SHP77 (cell line): Measurements from ENCODE around the gene GPR107.
A peak's percentile ranks its signal among the peaks of the same experiment; 100 is the strongest.

Experiments
- DNase-seq, 2 experiments: peaks; one replicate each; lab custom pipeline; 2025; lab: John Stamatoyannopoulos, UW

The GPR107 gene

DNA sequence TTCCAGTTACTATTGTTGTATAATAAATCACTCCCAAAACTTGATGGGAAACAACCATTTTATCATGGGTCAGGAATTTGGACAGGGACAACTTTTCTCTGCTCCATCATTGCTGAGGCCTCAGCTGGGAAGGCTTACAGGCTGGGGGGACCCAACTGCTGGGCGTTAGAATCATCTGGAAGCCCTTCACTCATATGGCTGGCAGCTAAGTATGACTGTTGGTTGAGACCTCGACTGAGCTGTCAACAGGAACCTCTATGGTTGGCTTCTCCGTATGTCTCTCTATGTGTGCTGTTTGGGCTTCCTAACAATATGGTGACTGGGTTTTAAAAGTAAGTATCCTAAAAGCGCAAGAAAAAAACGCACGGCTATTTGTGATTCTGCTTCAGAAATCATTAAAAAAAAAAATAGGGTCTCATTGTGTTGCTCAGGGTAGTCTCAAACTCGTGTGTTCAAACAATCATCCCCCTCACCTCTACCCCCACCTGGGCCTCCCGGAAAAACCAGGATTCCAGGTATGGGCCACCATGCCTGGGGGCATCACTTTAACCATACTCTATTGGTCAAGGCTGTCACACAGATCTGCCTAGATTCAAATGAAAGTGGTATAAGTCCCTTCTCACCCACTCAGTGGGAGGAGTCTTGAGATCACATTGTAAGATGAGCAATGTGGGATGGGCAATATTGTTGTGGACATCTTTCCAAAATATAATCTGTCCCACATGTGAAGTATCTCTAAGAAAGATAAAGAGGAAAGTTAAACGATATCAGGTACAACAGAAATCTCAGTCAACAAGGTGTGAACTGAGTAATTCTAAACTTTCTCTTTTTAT is 26.0 kb upstream of the GPR107 start:
- DNase-seq = no peak

DNA sequence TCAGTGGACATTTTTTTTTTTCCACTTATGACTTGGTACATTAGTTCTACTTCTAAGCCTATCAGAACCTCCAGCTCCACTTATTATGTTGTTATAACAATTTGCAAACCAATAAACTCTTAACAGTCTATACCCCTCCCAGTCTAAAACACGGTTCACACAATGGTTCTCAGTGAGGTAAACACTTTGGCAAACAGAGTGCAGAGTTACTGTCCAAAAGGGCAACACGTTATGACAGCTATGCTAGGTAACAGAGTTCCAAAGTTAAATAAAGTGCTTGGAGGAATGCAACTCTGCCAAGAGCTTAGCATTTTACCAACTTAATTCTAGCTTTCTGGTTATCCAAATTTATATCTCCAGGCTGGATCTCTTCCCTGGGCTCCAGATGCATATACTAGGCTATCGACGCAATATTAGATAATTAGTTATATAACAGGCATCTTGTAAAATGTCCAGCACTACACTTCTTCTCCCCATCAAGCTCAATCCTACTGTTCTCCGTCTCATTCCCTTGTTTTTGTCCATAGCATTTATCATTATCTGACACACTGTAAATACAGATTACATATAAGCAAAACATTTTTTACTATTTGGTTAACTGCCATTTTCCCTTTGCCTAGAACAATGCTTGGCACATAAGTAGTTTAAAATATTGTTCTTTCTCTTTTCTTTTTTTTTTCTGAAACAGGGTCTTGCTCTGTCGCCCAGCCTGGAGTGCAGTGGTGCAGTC is 25.0 kb upstream of the GPR107 start:
- DNase-seq = no peak

GRCh38 chr9:130029223-130029973 is 24.3 kb upstream of the GPR107 start:
- no peak for DNase-seq

GRCh38 chr9:130030651-130031127 is 23.0 kb upstream of the GPR107 start:
- no peak for DNase-seq

DNA sequence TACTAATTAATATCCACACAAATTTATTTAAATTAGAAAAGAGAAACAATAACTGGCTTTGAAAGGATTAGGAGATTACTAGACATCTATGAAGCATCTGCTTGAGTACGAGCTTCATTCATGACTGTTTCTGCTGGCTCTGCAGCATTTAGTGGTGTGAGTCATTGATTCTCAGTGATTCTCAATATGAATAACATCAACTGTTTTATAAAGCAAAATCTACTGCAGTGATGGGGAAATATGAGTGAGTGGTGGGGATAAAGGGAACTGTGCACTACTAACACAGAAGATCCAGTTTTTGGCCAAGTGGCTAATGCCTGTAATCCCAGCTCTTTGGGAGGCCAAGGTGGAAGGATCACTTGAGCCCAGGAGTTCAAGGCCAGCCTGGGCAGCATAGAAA is 19.1 kb upstream of the GPR107 start:
- no peak for DNase-seq

- no peak for DNase-seq
Measured at GRCh38 chr9:130036099-130036498, 17.6 kb upstream of the GPR107 start.

GRCh38 chr9:130039528-130040147 is 14.1 kb upstream of the GPR107 start:
- no peak for DNase-seq

DNA sequence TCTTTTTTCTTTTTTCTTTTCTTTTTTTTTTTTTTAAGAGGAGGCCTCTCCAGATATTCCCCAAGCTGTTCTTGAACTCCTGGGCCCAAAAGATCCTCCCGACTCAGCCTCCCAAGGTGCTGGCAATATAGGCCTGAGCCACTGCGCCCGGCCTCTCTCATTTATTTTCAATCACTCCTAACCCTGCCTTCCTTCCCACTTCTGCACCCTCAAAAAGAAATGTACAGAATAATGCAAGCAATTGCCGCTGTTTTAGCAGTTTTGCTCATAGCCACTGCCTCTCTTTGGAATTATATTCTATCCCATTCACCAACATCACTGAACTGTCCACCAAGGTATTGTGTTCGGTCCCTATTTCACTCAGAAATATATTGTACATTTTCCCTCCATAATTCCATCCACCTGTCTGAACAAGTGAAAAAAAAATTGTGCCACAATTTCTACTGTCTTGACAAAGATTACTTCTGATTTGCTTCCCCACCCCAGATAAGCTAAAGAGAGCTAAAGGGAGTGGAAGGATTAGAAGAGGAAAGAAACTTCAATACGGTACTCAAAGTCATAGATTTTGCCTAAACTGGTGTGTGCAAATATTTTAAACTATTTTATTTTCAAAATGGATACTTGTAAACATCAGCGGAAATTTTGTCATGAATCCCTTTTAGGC is 12.6 kb upstream of the GPR107 start:
- DNase-seq = no peak

DNA sequence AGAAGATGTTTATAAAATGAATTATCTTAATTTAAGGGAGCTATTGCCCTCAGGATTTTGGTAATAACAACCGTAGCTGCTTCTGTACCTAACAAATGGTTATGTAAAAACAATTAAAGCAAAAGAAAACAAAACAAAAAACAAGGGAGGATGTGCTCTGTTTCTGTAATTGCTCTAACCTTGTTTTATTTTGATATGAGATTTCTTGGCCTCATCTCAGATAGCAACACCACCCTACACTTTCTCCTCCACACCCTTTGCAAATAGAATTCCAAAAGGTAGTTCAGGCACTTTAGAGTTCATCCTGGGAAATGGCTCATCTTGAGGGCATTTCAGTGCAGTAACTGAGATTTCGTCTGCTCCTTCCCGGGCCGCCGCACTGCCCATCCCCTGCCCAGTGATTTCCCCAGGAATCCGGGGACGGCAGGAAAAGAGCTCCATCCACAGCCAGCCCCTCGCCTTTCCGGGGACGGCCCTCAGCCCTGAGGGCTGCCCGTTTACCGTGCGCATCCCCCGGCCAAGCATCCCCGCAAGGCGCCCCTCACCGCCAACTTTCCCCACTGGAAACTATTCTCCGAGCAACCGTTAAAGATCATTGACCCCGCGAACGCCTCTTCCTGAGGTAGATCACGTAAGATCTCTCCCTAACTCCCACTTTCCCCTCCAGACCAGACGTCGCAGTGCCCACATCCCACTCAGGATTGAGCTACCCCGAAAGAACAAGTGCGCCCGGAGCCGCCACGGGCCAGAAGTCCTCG is 11.9 kb upstream of the GPR107 start:
- DNase-seq = no peak

DNA sequence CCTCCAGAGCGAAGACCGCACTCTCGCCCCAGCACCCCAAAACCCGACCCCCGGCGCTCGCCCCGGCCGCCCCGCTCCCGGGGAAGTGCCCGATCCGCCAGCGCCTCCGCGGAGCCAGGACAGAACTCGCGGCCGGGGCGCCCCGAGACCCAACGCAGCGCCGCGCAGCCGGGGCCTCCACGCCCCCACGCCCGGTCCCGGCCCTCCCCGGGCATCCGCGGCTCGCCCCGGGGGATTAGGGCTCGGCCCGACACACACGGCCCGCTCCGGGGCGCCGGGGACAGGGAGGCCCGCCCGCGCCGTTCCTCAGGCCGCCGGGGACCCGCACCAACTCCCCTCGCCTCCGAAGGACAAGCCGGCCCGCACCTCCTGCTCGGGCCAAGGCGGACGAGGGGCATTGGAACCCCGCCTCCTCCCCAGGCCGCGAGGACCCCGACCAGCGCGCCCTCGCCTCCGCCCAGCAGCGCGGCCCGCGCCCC is 11.3 kb upstream of the GPR107 start:
- DNase-seq = no peak

DNA sequence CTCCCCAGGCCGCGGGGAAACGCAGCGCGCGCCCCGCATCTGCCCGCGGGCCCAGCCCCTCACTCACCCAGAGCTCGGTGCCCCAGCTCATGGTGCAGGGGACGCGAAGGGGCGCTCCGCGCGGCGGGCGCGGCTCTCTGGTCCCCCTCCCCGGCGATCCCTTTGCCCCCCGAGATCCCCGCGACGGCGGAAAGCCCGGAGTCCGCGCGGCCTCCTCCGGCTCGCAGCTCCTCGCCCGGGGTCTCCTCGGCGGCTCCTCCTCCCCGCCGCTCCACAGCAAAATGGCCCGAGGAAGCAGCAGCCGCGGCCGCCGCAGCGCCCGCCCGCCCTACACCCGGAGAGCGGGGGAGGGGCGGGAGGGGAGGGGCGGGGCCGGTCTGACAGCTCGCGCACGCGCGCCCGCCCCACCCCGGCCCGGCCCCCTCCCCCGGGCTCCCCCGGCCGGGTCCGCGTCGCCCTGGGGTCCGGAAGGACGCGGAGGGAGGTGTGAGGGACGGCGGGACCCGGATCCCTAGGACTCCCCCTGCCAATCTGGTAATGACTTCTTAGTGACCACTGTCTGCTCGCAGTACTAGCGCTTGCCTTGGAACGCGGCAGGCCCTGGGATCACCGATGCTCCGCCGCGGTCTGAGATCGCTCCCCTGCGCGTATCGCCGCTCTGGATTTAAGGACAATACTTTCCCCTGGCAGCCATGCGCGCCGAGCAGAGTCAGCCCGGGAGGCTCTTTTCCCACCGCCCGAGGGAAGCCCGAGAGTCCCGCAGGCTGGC is 10.6 kb upstream of the GPR107 start, which contains the start of gene FNBP1:
Gene FNBP1 (minus strand): TSS at position 305 of the 769 bp plus-strand sequence. CDS start 214 bp downstream, at position 91.
- peak; percentile 28 to 64 for DNase-seq

DNA sequence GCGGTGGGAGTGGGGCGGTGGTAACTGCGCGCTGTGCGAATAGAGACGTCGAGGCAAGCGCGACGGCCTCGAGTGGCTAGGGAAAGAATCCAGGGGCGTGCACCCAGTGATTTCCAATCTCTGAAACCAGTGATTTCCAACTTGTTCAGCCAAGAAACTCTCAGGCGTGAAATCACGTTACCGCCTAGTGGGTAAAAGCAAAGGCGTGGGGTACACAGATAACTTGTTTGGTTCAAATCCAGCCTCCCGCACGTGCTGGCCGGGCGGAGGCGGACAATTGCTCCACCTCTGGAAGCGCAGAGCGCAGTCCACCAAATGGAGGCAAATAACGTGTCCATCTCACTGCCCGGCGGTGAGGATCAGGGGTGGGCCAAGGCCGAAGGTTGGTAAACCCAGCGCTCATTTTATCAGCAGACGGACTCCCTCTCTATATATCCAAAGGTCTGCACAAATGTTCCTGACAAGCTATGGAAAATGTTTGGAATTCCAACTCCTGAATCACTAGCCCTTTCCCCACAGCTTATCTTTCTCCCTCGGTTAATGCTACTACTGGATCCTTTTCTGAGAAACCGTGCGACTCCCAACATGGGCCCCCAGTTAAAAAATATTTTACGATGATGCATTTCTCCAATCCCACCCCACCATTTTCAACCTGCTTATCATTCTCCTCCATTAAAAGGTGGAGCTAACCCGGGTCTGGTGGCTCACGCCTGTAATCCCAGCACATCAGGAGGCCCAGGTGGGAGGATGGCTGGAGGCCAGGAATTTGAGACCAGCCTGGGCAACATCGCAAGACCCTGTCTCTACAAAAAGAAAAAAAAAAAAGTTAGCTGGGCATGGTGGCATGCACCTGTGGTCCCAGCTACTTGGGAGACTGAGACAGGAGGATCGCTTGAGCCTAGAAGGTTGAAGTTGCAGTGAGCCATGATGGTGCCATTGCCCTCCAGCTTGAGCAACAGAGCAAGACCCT is 9.8 kb upstream of the GPR107 start:
- DNase-seq = no peak

GRCh38 chr9:130045725-130046450 is 7.8 kb upstream of the GPR107 start:
- DNase-seq = no peak

DNA sequence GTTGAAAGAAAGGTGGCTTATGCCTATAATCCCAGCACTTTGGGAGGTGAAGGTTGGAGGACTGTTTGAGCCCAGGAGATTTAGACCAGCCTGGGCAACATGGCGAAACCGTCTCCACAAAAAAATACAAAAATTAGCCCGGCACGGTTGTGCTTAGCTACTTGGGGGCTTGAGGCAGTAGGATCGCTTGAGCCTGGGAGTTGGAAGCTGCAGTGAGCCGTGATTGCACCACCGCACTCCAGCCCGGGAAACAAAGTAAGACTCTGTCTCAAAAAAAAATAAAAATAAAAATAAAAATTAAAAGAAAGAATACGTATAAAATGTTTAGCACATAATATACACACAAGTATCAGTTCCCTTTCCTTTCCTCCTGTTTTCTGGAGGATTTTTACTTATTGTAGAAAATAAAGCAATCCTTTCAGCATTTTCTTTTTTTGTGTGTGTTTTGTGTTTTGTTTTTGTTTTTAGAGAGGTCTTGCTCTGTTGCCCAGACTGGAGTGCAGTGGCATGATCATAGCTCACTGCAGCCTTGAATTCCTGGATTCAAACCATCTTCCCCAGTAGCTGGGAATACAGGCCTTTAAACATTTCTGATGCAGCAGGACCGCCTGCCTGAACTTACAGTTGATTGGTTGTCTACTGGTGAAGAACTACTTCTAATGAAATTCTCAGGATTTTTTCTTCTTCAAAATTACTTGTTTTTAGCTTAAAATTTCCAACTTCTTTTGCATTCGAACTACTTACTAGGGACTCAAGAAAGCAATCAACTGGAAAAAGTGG is 4.1 kb upstream of the GPR107 start:
- DNase-seq = no peak

- no peak for DNase-seq
Measured at GRCh38 chr9:130050462-130050861, 3.2 kb upstream of the GPR107 start.

DNA sequence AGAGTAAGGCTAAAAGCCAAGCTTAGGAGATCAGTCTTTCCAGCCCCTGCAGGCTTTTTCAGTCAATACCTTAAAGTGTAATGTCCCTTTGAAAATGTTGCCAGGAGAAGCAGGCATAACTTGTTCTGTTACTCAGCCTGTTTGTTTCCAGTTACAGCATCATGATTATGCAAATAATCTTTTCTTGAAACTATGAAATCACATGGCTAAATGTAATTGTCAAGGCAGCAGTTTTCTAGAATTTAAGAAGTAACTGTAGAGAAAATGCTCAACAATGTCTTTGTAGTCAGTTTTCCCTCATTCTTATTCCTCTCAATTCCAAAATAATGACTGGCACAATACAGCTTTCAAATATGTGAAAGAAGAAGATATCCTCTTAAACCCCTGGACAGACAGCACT is 1.9 kb upstream of the GPR107 start:
- DNase-seq = no peak

- DNase-seq = no peak
Measured at GRCh38 chr9:130053109-130053503, 600 bp upstream of the GPR107 start.
